Measurements from ENCODE around the gene MAGEA2B.
"Not testable (repeated sequence)": the region's sequence is repeated elsewhere in the genome, so short reads cannot be mapped to it uniquely, and the experiment has no call there.

Gene MAGEA2B

GRCh38 chrX:152713815-152714787 is at the start of gene MAGEA2B:
Gene MAGEA2B (plus strand): TSS chrX:152714628. CDS start chrX:152717107, 2,479 bp downstream.
- DNase-seq: not testable (repeated sequence)

GRCh38 chrX:152674135-152674534 is 40.3 kb upstream of the MAGEA2B start:
- DNase-seq: no peak

GRCh38 chrX:152674652-152675051 is 39.8 kb upstream of the MAGEA2B start:
- not testable (repeated sequence) for DNase-seq

- not testable (repeated sequence) for DNase-seq
Measured at GRCh38 chrX:152681012-152681411, 33.4 kb upstream of the MAGEA2B start.

- not testable (repeated sequence) for DNase-seq
Measured at GRCh38 chrX:152697952-152698931, 16.2 kb upstream of the MAGEA2B start, which contains the start of gene MAGEA3. Gene MAGEA3 (plus strand): TSS chrX:152698794. CDS start chrX:152700833, 2,039 bp downstream.

- DNase-seq: peak; percentile 16
Measured at GRCh38 chrX:152700390-152700789, 14.0 kb upstream of the MAGEA2B start.

- DNase-seq: not testable (repeated sequence)
Measured at GRCh38 chrX:152706500-152706899, 7.9 kb upstream of the MAGEA2B start.

GRCh38 chrX:152709173-152709572 is 5.3 kb upstream of the MAGEA2B start, which contains the start of gene CSAG2:
Gene CSAG2 (minus strand): TSS chrX:152709273. CDS start chrX:152709112, 161 bp downstream.
- DNase-seq: not testable (repeated sequence)

- DNase-seq: not testable (repeated sequence)
Measured at GRCh38 chrX:152713195-152713594, 1.2 kb upstream of the MAGEA2B start.

GRCh38 chrX:152725409-152725808 is 11.0 kb downstream of the MAGEA2B start:
- DNase-seq: no peak

GRCh38 chrX:152733261-152733975 is 19.0 kb downstream of the MAGEA2B start, which contains the start of the genes CSAG1 and MAGEA12:
Gene CSAG1 (minus strand): TSS chrX:152733721. CDS start chrX:152732460, 1,261 bp downstream.
Gene MAGEA12 (plus strand): TSS chrX:152733757. CDS start chrX:152736162, 2,405 bp downstream.
- no peak for DNase-seq

GRCh38 chrX:152734143-152734858 is 19.9 kb downstream of the MAGEA2B start:
- not testable (repeated sequence) for DNase-seq

GRCh38 chrX:152735101-152735500 is 20.7 kb downstream of the MAGEA2B start:
- no peak for DNase-seq

- no peak for DNase-seq
Measured at GRCh38 chrX:152735860-152736511, 21.6 kb downstream of the MAGEA2B start.

- not testable (repeated sequence) for DNase-seq
Measured at GRCh38 chrX:152736528-152736927, 22.1 kb downstream of the MAGEA2B start.

GRCh38 chrX:152738560-152738959 is 24.1 kb downstream of the MAGEA2B start:
- DNase-seq: no peak

- DNase-seq: not testable (repeated sequence)
Measured at GRCh38 chrX:152753686-152754650, 39.5 kb downstream of the MAGEA2B start, which contains the start of gene MAGEA2. Gene MAGEA2 (minus strand): TSS chrX:152753842. CDS start chrX:152751363, 2,479 bp downstream.

GRCh38 chrX:152754871-152755270 is 40.4 kb downstream of the MAGEA2B start:
- not testable (repeated sequence) for DNase-seq

GRCh38 chrX:152758918-152759317 is 44.5 kb downstream of the MAGEA2B start, which contains the start of gene CSAG3:
Gene CSAG3 (plus strand): TSS chrX:152759218.
- DNase-seq: not testable (repeated sequence)
